Liver (tissue), 3 donors: ENCODE results near the gene MAP1LC3B.

Experiments used
- CTCF ChIP-seq: fragments of 150-350 bp; IDR thresholded peaks from 2 replicates; pipeline ENCODE4 v1.5.1; 2017; ENCODE audit warnings: improper control_type of control experiment, low read depth, low read length; ENCODE audit not compliant: missing input control
- GABPA ChIP-seq, 2 donors: IDR thresholded peaks in 1 of 2; conservative IDR thresholded peaks in 1 of 2; 2 replicates each; pipeline ENCODE4 v1.6.1; 2016; ENCODE audit warnings: antibody characterized with exemption in 2 of 2, mild to moderate bottlenecking in 1 of 2, moderate library complexity in 1 of 2
- HNF4A ChIP-seq, 2 donors: conservative IDR thresholded peaks; 2 replicates each; pipeline ENCODE4 v1.6.1; 2016; ENCODE audit warnings: antibody characterized with exemption in 2 of 2, mild to moderate bottlenecking in 2 of 2
- MAX ChIP-seq: IDR thresholded peaks from 2 replicates; pipeline ENCODE4 v1.6.1; 2016; ENCODE audit warnings: antibody characterized with exemption
- NR2F2 ChIP-seq: IDR thresholded peaks from 2 replicates; pipeline ENCODE4 v1.6.1; 2016; ENCODE audit warnings: antibody characterized with exemption
- RXRA ChIP-seq, 2 donors: IDR thresholded peaks; 2 replicates each; pipeline ENCODE4 v1.6.1; 2017 to 2018; ENCODE audit warnings: antibody characterized with exemption in 2 of 2, mild to moderate bottlenecking in 1 of 2
- SP1 ChIP-seq: IDR thresholded peaks from 2 replicates; pipeline ENCODE4 v1.6.1; 2018; ENCODE audit warnings: antibody characterized with exemption, mild to moderate bottlenecking
- TAF1 ChIP-seq: conservative IDR thresholded peaks from 2 replicates; pipeline ENCODE4 v1.6.1; 2016; ENCODE audit warnings: antibody characterized with exemption, mild to moderate bottlenecking
- YY1 ChIP-seq: IDR thresholded peaks from 2 replicates; pipeline ENCODE4 v1.6.1; 2016; ENCODE audit warnings: antibody characterized with exemption, mild to moderate bottlenecking
- ZBTB33 ChIP-seq: IDR thresholded peaks from 2 replicates; pipeline ENCODE4 v1.6.1; 2016; ENCODE audit warnings: antibody characterized with exemption
- donor health status: healthy.
- donor health status: healthy.

GRCh38 chr16:87375426-87376135 is 16.6 kb upstream of the MAP1LC3B start:
- TF ChIP-seq YY1: no peak
- TF ChIP-seq TAF1: no peak
- no peak for TF ChIP-seq CTCF
- no peak for TF ChIP-seq GABPA (IDR thresholded peaks at IDR 0.05 in 1 of 2, conservative IDR thresholded peaks at IDR 0.05 in 1 of 2)
- no peak for TF ChIP-seq SP1
- TF ChIP-seq RXRA (IDR thresholded peaks at IDR 0.05): no peak
- TF ChIP-seq HNF4A (conservative IDR thresholded peaks at IDR 0.05): peak; percentile 31 to 68
- no peak for TF ChIP-seq NR2F2
- TF ChIP-seq ZBTB33: no peak
- no peak for TF ChIP-seq MAX
